HEK293 (cell line): ENCODE results near the gene OPA3.

Experiments used
- GLI2 ChIP-seq: fragments of 450-650 bp; formaldehyde crosslinking; IDR thresholded peaks from 2 replicates; pipeline ENCODE4; 2017; ENCODE audit warnings: missing biosample characterization, missing genetic modification characterization, low read depth, borderline replicate concordance
- GLIS1 ChIP-seq: fragments of 450-650 bp; formaldehyde crosslinking; IDR thresholded peaks from 2 replicates; pipeline ENCODE4 v1.5.1; 2016; ENCODE audit warnings: missing biosample characterization, missing genetic modification characterization
- HOXD13 ChIP-seq: sonication (generic); formaldehyde crosslinking; IDR thresholded peaks from 2 replicates; pipeline ENCODE4 v1.8.0; 2022; ENCODE audit warnings: missing genetic modification reagents, borderline replicate concordance
- IKZF3 ChIP-seq: fragments of 450-650 bp; IDR thresholded peaks from 2 replicates; pipeline ENCODE4 v1.5.0; 2018; ENCODE audit warnings: missing biosample characterization, mild to moderate bottlenecking, missing genetic modification characterization, moderate library complexity
- KLF8 ChIP-seq: fragments of 450-650 bp; formaldehyde crosslinking; IDR thresholded peaks from 2 replicates; pipeline ENCODE4 v1.5.1; 2016; ENCODE audit warnings: missing biosample characterization, missing genetic modification characterization
- REPIN1 ChIP-seq: fragments of 450-650 bp; formaldehyde crosslinking; IDR thresholded peaks from 2 replicates; pipeline ENCODE4 v1.5.1; 2017; ENCODE audit warnings: missing biosample characterization, missing genetic modification characterization, low read depth
- TRIM28 ChIP-seq: IDR thresholded peaks from 2 replicates; pipeline ENCODE4 v1.6.1; 2011; ENCODE audit warnings: low read length, control low read depth, borderline replicate concordance
- ZFHX2 ChIP-seq: fragments of 450-650 bp; formaldehyde crosslinking; conservative IDR thresholded peaks from 2 replicates; pipeline ENCODE4 v1.5.1; 2016; ENCODE audit warnings: missing biosample characterization, missing genetic modification characterization
- ZNF114 ChIP-seq: fragments of 450-650 bp; formaldehyde crosslinking; IDR thresholded peaks from 2 replicates; pipeline ENCODE4 v1.5.0; 2017; ENCODE audit warnings: missing biosample characterization, missing genetic modification characterization
- ZNF174 ChIP-seq: fragments of 450-650 bp; formaldehyde crosslinking; IDR thresholded peaks from 2 replicates; pipeline ENCODE4 v1.5.0; 2017; ENCODE audit warnings: missing biosample characterization, mild to moderate bottlenecking, missing genetic modification characterization
- ZNF239 ChIP-seq: fragments of 450-650 bp; formaldehyde crosslinking; IDR thresholded peaks from 2 replicates; pipeline ENCODE4 v1.5.1; 2016; ENCODE audit warnings: missing biosample characterization, missing genetic modification characterization
- ZNF311 ChIP-seq: fragments of 450-650 bp; formaldehyde crosslinking; IDR thresholded peaks from 2 replicates; pipeline ENCODE4 v1.5.1; 2017; ENCODE audit warnings: missing biosample characterization, missing genetic modification characterization, borderline replicate concordance
- ZNF335 ChIP-seq: fragments of 450-650 bp; formaldehyde crosslinking; conservative IDR thresholded peaks from 2 replicates; pipeline ENCODE4 v1.5.1; 2016; ENCODE audit warnings: missing biosample characterization, missing genetic modification characterization
- ZNF37A ChIP-seq: fragments of 450-650 bp; IDR thresholded peaks from 2 replicates; pipeline ENCODE4 v1.5.1; 2018; ENCODE audit warnings: missing biosample characterization, missing genetic modification characterization
- ZNF549 ChIP-seq: fragments of 450-650 bp; IDR thresholded peaks from 2 replicates; pipeline ENCODE4 v1.5.1; 2018; ENCODE audit warnings: missing biosample characterization, missing genetic modification characterization, mild to moderate bottlenecking, inconsistent platforms, moderate library complexity
- ZNF626 ChIP-seq: fragments of 450-650 bp; sonication (Bioruptor Pico); formaldehyde crosslinking; IDR thresholded peaks from 2 replicates; pipeline ENCODE4 v1.5.1; 2018; ENCODE audit warnings: missing biosample characterization, missing genetic modification characterization, inconsistent platforms
- ZNF701 ChIP-seq: fragments of 450-650 bp; formaldehyde crosslinking; IDR thresholded peaks from 2 replicates; pipeline ENCODE4 v1.5.1; 2016; ENCODE audit warnings: missing biosample characterization, missing genetic modification characterization
- ZNF707 ChIP-seq: fragments of 450-650 bp; formaldehyde crosslinking; IDR thresholded peaks from 2 replicates; pipeline ENCODE4 v1.5.1; 2016; ENCODE audit warnings: missing biosample characterization, missing genetic modification characterization
- ZNF777 ChIP-seq: fragments of 450-650 bp; formaldehyde crosslinking; IDR thresholded peaks from 2 replicates; pipeline ENCODE4 v1.5.1; 2017; ENCODE audit warnings: missing biosample characterization, missing genetic modification characterization, borderline replicate concordance
- ZNF830 ChIP-seq: fragments of 450-650 bp; IDR thresholded peaks from 2 replicates; pipeline ENCODE4 v1.5.0; 2018; ENCODE audit warnings: missing biosample characterization, missing genetic modification characterization, low read depth, mild to moderate bottlenecking, moderate library complexity
- TF ChIP-seq, protein P1 (sequence below): fragments of 450-650 bp; formaldehyde crosslinking; conservative IDR thresholded peaks from 2 replicates; pipeline ENCODE4 v1.5.1; 2016; ENCODE audit warnings: low read depth, missing biosample characterization, missing genetic modification characterization
- TF ChIP-seq, protein P2 (sequence below): fragments of 450-650 bp; formaldehyde crosslinking; IDR thresholded peaks from 2 replicates; pipeline ENCODE4 v1.5.1; 2016; ENCODE audit warnings: missing biosample characterization, missing genetic modification characterization
- TF ChIP-seq, protein P3 (sequence below): fragments of 450-650 bp; IDR thresholded peaks from 2 replicates; pipeline ENCODE4 v1.5.1; 2018; ENCODE audit warnings: missing biosample characterization, missing genetic modification characterization
- TF ChIP-seq, protein P4 (sequence below): fragments of 450-650 bp; formaldehyde crosslinking; IDR thresholded peaks from 2 replicates; pipeline ENCODE4 v1.5.1; 2016; ENCODE audit warnings: missing biosample characterization, missing genetic modification characterization
- TF ChIP-seq, protein P5 (sequence below): fragments of 450-650 bp; formaldehyde crosslinking; IDR thresholded peaks from 2 replicates; pipeline ENCODE4; 2016; ENCODE audit warnings: missing biosample characterization, missing genetic modification characterization
- TF ChIP-seq, protein P6 (sequence below): fragments of 450-650 bp; formaldehyde crosslinking; IDR thresholded peaks from 2 replicates; pipeline ENCODE4 v1.5.1; 2017; ENCODE audit warnings: missing biosample characterization, missing genetic modification characterization
- TF ChIP-seq, protein P7 (sequence below): fragments of 450-650 bp; formaldehyde crosslinking; IDR thresholded peaks from 2 replicates; pipeline ENCODE4 v1.5.1; 2017; ENCODE audit warnings: missing biosample characterization, mild to moderate bottlenecking, missing genetic modification characterization, moderate library complexity

Gene OPA3

DNA sequence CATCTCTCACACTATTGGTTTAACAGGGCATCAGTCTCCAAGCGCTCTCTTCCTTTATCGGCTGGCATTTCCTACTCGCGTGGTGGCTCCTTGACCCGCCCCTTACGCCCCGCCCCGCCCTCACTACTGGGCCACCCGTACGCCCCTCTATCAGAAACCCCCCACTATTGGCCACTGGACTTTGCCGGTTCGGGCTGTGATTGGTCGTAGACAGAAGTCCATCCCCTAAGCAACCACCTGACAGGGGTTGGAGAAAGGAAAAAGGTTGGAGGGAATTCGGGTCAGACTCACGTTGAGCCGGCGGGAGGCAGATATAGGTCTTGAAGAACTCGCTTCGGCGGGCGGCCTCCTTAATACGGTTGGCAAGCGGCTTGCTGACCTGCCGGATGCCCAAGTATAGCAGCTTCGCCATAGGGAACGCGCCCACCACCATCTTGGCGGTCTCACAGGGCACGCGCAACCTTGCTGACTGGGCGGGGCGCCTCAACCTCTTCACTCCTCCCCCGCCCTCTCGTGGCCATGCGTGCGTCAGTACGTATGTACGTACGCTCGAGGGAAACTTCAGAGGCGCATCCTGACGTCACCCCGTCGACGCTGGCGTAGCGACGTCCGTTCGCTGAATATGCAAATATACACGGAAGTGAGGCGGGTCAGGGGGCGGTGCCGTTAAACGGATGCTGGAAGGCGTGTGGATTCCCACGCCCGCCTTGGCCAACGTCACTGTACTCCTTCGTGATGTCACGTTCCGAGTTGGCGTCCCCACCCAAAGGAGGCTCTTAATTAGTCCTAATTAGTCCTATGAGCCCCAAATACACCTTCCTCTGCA is at the start of gene OPA3 (continued):
- TF ChIP-seq ZFHX2 = peak; percentile 83
- no peak for TF ChIP-seq ZNF114
- TF ChIP-seq, protein P1, sequence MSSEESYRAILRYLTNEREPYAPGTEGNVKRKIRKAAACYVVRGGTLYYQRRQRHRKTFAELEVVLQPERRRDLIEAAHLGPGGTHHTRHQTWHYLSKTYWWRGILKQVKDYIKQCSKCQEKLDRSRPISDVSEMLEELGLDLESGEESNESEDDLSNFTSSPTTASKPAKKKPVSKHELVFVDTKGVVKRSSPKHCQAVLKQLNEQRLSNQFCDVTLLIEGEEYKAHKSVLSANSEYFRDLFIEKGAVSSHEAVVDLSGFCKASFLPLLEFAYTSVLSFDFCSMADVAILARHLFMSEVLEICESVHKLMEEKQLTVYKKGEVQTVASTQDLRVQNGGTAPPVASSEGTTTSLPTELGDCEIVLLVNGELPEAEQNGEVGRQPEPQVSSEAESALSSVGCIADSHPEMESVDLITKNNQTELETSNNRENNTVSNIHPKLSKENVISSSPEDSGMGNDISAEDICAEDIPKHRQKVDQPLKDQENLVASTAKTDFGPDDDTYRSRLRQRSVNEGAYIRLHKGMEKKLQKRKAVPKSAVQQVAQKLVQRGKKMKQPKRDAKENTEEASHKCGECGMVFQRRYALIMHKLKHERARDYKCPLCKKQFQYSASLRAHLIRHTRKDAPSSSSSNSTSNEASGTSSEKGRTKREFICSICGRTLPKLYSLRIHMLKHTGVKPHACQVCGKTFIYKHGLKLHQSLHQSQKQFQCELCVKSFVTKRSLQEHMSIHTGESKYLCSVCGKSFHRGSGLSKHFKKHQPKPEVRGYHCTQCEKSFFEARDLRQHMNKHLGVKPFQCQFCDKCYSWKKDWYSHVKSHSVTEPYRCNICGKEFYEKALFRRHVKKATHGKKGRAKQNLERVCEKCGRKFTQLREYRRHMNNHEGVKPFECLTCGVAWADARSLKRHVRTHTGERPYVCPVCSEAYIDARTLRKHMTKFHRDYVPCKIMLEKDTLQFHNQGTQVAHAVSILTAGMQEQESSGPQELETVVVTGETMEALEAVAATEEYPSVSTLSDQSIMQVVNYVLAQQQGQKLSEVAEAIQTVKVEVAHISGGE (tag by site-specific recombination) = 0 out of 2 replicates have a peak, but pooled peaks have one; percentile 12
- no peak for TF ChIP-seq ZNF239 (tag by site-specific recombination)
- TF ChIP-seq, protein P2, sequence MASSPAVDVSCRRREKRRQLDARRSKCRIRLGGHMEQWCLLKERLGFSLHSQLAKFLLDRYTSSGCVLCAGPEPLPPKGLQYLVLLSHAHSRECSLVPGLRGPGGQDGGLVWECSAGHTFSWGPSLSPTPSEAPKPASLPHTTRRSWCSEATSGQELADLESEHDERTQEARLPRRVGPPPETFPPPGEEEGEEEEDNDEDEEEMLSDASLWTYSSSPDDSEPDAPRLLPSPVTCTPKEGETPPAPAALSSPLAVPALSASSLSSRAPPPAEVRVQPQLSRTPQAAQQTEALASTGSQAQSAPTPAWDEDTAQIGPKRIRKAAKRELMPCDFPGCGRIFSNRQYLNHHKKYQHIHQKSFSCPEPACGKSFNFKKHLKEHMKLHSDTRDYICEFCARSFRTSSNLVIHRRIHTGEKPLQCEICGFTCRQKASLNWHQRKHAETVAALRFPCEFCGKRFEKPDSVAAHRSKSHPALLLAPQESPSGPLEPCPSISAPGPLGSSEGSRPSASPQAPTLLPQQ (tag by site-specific recombination) = no peak
- TF ChIP-seq, protein P3, sequence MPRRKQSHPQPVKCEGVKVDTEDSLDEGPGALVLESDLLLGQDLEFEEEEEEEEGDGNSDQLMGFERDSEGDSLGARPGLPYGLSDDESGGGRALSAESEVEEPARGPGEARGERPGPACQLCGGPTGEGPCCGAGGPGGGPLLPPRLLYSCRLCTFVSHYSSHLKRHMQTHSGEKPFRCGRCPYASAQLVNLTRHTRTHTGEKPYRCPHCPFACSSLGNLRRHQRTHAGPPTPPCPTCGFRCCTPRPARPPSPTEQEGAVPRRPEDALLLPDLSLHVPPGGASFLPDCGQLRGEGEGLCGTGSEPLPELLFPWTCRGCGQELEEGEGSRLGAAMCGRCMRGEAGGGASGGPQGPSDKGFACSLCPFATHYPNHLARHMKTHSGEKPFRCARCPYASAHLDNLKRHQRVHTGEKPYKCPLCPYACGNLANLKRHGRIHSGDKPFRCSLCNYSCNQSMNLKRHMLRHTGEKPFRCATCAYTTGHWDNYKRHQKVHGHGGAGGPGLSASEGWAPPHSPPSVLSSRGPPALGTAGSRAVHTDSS (tag by site-specific recombination) = no peak
- no peak for TF ChIP-seq GLI2 (tag by site-specific recombination)
- no peak for TF ChIP-seq REPIN1
- no peak for TF ChIP-seq ZNF707
- no peak; the same call in 1 of the 2 replicates for TF ChIP-seq GLIS1 (tag by site-specific recombination)
- no peak for TF ChIP-seq ZNF37A (tag by site-specific recombination)
- TF ChIP-seq, protein P4, sequence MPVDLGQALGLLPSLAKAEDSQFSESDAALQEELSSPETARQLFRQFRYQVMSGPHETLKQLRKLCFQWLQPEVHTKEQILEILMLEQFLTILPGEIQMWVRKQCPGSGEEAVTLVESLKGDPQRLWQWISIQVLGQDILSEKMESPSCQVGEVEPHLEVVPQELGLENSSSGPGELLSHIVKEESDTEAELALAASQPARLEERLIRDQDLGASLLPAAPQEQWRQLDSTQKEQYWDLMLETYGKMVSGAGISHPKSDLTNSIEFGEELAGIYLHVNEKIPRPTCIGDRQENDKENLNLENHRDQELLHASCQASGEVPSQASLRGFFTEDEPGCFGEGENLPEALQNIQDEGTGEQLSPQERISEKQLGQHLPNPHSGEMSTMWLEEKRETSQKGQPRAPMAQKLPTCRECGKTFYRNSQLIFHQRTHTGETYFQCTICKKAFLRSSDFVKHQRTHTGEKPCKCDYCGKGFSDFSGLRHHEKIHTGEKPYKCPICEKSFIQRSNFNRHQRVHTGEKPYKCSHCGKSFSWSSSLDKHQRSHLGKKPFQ = no peak
- no peak for TF ChIP-seq ZNF626 (tag by site-specific recombination)
- TF ChIP-seq KLF8 (tag by site-specific recombination) = peak; percentile 86; the same call in 1 of the 2 replicates
- TF ChIP-seq HOXD13 (CRISPR knock-in tag) = no peak
- peak; percentile 95 for TF ChIP-seq ZNF335 (tag by site-specific recombination)
- TF ChIP-seq, protein P5, sequence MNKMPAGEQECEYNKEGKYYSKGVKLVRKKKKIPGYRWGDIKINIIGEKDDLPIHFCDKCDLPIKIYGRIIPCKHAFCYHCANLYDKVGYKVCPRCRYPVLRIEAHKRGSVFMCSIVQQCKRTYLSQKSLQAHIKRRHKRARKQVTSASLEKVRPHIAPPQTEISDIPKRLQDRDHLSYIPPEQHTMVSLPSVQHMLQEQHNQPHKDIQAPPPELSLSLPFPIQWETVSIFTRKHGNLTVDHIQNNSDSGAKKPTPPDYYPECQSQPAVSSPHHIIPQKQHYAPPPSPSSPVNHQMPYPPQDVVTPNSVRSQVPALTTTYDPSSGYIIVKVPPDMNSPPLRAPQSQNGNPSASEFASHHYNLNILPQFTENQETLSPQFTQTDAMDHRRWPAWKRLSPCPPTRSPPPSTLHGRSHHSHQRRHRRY (tag by site-specific recombination) = no peak
- TF ChIP-seq IKZF3 = no peak
- TF ChIP-seq, protein P6, sequence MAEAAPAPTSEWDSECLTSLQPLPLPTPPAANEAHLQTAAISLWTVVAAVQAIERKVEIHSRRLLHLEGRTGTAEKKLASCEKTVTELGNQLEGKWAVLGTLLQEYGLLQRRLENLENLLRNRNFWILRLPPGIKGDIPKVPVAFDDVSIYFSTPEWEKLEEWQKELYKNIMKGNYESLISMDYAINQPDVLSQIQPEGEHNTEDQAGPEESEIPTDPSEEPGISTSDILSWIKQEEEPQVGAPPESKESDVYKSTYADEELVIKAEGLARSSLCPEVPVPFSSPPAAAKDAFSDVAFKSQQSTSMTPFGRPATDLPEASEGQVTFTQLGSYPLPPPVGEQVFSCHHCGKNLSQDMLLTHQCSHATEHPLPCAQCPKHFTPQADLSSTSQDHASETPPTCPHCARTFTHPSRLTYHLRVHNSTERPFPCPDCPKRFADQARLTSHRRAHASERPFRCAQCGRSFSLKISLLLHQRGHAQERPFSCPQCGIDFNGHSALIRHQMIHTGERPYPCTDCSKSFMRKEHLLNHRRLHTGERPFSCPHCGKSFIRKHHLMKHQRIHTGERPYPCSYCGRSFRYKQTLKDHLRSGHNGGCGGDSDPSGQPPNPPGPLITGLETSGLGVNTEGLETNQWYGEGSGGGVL = no peak
- TF ChIP-seq, protein P7, sequence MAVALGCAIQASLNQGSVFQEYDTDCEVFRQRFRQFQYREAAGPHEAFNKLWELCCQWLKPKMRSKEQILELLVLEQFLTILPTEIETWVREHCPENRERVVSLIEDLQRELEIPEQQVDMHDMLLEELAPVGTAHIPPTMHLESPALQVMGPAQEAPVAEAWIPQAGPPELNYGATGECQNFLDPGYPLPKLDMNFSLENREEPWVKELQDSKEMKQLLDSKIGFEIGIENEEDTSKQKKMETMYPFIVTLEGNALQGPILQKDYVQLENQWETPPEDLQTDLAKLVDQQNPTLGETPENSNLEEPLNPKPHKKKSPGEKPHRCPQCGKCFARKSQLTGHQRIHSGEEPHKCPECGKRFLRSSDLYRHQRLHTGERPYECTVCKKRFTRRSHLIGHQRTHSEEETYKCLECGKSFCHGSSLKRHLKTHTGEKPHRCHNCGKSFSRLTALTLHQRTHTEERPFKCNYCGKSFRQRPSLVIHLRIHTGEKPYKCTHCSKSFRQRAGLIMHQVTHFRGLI (tag by site-specific recombination) = no peak
- TF ChIP-seq ZNF830 (tag by site-specific recombination) = no peak
- no peak for TF ChIP-seq ZNF549 (tag by site-specific recombination)
- TF ChIP-seq ZNF311 (tag by site-specific recombination) = no peak
- TF ChIP-seq ZNF777 (tag by site-specific recombination) = no peak
- TF ChIP-seq ZNF701 (tag by site-specific recombination) = no peak
- no peak for TF ChIP-seq TRIM28
- TF ChIP-seq ZNF174 = no peak
